ENCODE data around the gene FAM228A. TPM values are rescaled to one million over a fixed set of nuclear protein-coding genes. Genes with fewer than 3 reads are reported as not detected.

FAM228A gene
- total RNA-seq, 2 donors from 2014 or later = not detected

DNA sequence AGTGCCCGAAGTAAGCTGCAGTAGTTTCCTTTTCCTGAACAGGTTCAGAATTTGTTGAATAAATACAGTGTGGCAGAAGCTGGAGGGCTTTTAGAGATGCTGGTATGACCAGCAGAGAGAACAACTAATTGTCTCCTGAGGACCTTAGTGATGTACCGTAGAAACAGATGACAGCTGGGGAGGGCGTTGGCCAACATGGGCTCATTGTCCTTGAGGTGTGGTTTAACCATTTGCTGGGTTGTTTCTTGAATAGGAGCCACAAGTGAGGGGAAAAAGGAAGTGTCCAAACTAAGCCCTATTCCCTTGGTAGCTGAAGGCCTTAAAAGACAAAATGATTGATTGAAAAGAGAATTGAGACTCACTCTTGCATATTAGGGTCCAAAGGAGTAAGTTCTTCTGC, 11.7 kb upstream of the FAM228A start:
- intact Hi-C loops (cut with DNase I) = loop anchor here (5.0 to 10.0 kb wide), 2 partner anchors 141 to 338 kb away; no protein-coding TSS in a partner anchor
- Histone ChIP-seq H3K9ac (ENCODE audit: low read depth in 2 of 2, low read length in 2 of 2) (no peak overlapping the region), H3K27ac (no peak overlapping the region), H3K9me3 (no peaks in the 10 kb centered on the region), H3K4me3 (no peak overlapping the region), H3K4me1 (no peaks in the 10 kb centered on the region), H3K27me3 (no peaks in the 10 kb centered on the region), H3K36me3 (no peaks in the 10 kb centered on the region)
- DNase-seq = no peak
- TF ChIP-seq, protein P1, sequence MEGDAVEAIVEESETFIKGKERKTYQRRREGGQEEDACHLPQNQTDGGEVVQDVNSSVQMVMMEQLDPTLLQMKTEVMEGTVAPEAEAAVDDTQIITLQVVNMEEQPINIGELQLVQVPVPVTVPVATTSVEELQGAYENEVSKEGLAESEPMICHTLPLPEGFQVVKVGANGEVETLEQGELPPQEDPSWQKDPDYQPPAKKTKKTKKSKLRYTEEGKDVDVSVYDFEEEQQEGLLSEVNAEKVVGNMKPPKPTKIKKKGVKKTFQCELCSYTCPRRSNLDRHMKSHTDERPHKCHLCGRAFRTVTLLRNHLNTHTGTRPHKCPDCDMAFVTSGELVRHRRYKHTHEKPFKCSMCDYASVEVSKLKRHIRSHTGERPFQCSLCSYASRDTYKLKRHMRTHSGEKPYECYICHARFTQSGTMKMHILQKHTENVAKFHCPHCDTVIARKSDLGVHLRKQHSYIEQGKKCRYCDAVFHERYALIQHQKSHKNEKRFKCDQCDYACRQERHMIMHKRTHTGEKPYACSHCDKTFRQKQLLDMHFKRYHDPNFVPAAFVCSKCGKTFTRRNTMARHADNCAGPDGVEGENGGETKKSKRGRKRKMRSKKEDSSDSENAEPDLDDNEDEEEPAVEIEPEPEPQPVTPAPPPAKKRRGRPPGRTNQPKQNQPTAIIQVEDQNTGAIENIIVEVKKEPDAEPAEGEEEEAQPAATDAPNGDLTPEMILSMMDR (IDR thresholded peaks at IDR 0.05) = no peak

DNA sequence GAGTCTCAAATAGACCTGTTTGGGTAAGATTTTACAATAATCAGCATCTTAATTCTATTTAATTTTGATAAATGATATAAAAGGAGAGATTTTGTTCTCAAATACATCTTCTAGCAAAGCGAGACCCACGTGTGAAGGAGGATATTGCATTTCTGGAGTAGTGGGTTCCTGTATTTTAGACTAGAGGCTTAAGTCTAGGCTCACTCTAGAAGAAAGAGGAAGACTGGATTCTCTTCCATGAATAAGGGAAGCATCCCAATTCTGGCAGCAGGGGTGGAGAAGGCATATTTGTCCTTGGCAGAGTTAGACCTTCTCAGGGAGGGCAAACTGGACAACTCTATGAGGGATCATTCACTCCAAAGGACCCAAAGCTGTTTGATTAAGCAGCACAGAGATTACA, 11.3 kb upstream of the FAM228A start:
- H3K9ac ChIP-seq (ENCODE audit: low read depth in 2 of 2, low read length in 2 of 2) = no peak overlapping the region

GRCh38 chr2:24164416-24164973, 10.4 kb upstream of the FAM228A start:
- Histone ChIP-seq H3K9me3 (no peaks in the 10 kb centered on the region), H3K27ac (no peak overlapping the region), H3K36me3 (no peaks in the 10 kb centered on the region), H3K27me3 (no peaks in the 10 kb centered on the region), H3K4me3 (no peak overlapping the region), H3K4me1 (no peaks in the 10 kb centered on the region), H3K9ac (ENCODE audit: low read depth in 2 of 2, low read length in 2 of 2) (no peak overlapping the region)
- intact Hi-C loops (cut with DNase I) = loop anchor here (5.0 to 10.0 kb wide), 2 partner anchors 142 to 340 kb away; no protein-coding TSS in a partner anchor
- peak; percentile 24 for DNase-seq
- TF ChIP-seq, protein P1 (IDR thresholded peaks at IDR 0.05) = peak; percentile 58

More for the DNA sequence above, 11.3 kb upstream of the FAM228A start:
- no peaks in the 10 kb centered on the region for H3K9me3 ChIP-seq
- DNase-seq = no peak
- intact Hi-C loops (cut with DNase I) = loop anchor here (5.0 to 10.0 kb wide), 2 partner anchors 141 to 339 kb away; no protein-coding TSS in a partner anchor
- no peaks in the 10 kb centered on the region for H3K4me1 ChIP-seq
- H3K4me3 ChIP-seq = no peak overlapping the region
- no peaks in the 10 kb centered on the region for H3K36me3 ChIP-seq
- H3K27me3 ChIP-seq = no peaks in the 10 kb centered on the region
- H3K27ac ChIP-seq = no peak overlapping the region
- TF ChIP-seq, protein P1 (IDR thresholded peaks at IDR 0.05) = no peak

GRCh38 chr2:24169023-24169422, 5.8 kb upstream of the FAM228A start:
- H3K27me3 ChIP-seq = no peaks in the 10 kb centered on the region

DNA sequence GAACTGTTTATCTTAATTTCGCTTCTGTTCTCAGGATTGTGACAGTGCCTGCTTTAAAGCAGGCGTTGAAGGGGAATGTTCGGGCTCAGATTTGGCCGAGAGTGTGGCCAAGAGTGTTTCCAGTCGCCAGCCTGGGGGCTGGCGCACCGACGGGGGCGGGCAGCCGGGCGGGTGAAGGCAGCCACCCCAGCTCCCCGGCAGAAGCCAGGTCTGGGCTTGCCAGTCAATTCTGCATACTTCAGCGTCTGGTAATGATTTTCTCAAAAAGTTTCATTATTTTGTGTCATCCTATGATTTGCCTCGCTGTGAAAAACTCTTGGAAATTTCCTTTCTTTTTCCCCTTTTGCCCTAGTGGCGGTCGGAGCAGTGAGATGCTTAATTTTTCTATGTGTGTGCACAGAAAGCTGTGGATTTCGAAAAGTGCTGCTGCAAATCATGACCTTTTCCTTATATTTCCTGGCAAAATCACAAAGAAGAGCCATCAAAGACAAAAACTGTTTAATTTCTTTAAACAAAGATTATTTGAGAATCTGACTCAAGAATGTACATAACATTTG, 856 bp downstream of the FAM228A start:
- no peak for DNase-seq
- Histone ChIP-seq H3K36me3 (no peaks in the 10 kb centered on the region), H3K4me1 (no peaks in the 10 kb centered on the region), H3K27ac (no peak overlapping the region), H3K27me3 (no peaks in the 10 kb centered on the region), H3K9me3 (no peaks in the 10 kb centered on the region), H3K9ac (ENCODE audit: low read depth in 2 of 2, low read length in 2 of 2) (no peak overlapping the region), H3K4me3 (no peak overlapping the region)
- TF ChIP-seq, protein P1 (IDR thresholded peaks at IDR 0.05) = no peak
- intact Hi-C loops (cut with DNase I) = no loop called here

More at GRCh38 chr2:24169023-24169422, 5.8 kb upstream of the FAM228A start:
- DNase-seq = no peak
- H3K27ac ChIP-seq = no peak overlapping the region
- no peaks in the 10 kb centered on the region for H3K9me3 ChIP-seq
- no peaks in the 10 kb centered on the region for H3K36me3 ChIP-seq
- intact Hi-C loops (cut with DNase I) = loop anchor here (10.0 kb wide), 1 partner anchor 344 kb away; no protein-coding TSS in a partner anchor
- no peaks in the 10 kb centered on the region for H3K4me1 ChIP-seq
- H3K4me3 ChIP-seq = no peak overlapping the region
- TF ChIP-seq, protein P1 (IDR thresholded peaks at IDR 0.05) = no peak
- no peak overlapping the region for H3K9ac ChIP-seq (ENCODE audit: low read depth in 2 of 2, low read length in 2 of 2)
